Daoy (cell line): ENCODE measurements around the gene PPP1R12A. TPM values are rescaled to one million over a fixed set of nuclear protein-coding genes. Genes with fewer than 3 reads are reported as not detected.

Experiments
- DNase-seq: peaks from one replicate; pipeline ENCODE4 v3.0.0-alpha.2; 2015; ENCODE audit warnings: low read depth
- total RNA-seq: library from RNA; depleted of rRNA; stranded (reverse); fragments of >200 nt; shearing (Covaris generic); gene quantifications from 2 replicates; pipeline ENCODE4 v1.2.3, GENCODE V29; 2014

Gene PPP1R12A
- total RNA-seq, 1 experiment from 2014 or later = 104 TPM

DNA sequence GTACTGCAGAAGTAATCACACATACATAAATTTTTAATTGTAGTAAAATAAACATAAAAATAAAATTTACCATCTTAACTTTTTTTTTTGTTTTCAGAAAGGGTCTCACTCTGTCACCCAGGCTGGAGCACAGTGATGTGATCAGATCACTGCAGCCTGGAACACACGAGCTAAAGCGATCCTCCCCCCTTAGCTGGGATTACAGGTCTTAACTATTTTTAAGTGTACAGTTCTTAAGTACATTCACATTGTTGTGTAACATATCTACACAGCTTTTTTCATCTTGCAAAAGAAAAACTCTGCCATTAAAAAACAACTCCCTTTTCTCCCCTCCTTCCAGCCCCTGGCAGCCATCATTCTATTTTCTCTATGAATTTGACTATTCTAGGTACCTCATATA, 92.3 kb downstream of the PPP1R12A start:
- DNase-seq = no peak

DNA sequence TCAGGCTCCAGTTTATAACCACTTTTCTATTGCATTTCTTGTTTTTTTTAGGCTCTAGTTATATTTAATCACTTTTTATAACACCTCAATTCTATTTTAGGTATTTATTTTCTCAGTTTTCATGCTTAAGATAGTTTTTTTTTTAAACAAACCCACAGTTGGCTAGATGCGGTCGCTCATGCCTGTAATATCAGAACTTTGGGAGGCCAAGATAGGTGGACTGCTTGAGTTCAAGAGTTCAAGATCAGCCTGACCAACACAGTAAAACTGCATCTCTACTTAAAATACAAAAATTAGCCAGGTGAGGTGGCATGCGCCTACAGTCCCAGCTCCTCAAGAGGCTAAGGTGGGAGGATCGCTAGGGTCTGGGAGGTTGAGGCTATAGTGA, 93.0 kb downstream of the PPP1R12A start:
- DNase-seq = no peak

DNA sequence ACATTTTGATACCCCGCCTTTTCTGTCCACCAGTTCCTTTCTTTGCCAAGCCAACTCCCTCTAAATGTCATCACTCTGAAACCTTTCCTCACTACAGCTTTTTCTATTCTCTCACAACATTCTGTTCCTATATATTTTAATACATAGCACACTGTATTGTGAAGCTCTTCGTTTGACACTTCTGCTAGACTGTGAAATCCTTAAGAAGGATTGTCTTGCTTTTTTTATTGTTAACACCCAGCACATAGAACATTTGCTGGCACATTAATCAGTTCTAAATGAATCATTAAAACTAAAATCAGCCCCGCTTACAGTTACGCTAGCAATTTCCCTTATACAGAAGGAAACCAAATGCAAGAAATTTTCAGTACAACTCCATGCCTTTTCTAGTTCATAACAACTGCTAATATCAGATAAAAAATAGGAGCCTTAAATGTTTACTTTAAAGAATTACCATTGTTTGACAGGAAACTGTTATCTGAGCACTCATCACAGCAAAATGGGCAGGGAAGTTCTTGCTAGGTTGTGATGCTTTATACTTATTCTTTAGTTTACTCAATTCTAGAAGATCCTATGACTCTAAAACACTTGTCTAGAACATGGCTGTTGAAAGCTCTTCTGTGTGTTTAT, 93.5 kb downstream of the PPP1R12A start:
- DNase-seq = no peak

DNA sequence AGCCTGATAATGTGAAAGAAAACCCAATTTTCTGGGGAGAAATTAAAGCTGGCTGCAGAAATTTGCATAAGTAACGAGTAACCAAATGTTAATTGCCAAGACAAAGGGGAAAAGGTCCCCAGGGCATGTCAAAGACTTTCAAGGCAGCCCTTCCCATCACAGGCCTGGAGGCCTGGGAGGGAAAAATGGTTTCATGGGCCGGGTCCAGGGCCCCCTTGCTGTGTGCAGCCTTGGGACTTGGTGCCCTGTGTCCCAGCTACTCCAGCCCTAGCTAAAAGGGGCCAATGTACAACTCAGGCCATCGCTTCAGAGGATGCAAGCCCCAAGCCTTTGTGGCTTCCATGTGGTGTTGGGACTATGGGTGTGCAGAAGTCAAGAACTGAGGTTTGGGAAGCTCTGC, 96.5 kb downstream of the PPP1R12A start:
- no peak for DNase-seq

DNA sequence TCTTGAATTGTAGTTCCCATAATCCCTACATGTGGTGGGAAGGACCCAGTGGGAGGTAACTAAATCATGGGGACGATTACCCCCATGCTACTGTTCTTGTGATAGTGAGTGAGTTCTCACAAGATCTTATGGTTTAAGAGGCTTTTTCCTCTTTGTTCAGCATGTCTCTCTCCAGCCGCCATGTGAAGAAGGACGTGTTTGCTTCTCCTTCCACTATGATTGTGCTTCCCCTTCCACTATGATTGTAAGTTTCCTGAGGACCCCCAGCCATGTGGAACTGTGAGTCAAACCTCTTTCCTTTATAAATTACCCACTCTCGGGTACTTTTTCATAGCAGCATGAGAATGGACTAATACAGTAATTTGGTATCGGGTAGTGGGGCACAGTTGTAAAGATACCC, 97.3 kb downstream of the PPP1R12A start:
- no peak for DNase-seq

DNA sequence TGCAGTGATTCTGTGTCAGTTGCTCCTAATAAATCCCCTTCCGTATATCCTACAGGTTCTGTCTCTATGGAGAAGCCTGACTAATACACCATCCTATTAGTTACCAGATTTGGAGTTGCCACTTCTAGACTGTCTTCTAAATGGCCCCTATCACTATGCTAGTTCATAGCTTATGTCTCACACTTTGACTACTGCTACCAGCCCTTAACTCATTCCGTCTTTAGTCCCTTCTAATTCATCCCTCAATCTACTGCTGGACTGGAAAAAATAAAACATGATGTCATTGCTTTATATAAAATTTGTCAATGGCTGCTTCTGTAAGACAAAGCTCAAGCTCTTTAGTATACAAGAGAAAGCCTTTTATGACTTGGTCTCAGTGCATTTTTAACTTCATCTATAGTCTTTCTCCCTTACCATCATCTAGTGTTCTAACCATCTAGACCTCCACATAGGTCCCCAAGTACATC, 99.5 kb downstream of the PPP1R12A start:
- no peak for DNase-seq

DNA sequence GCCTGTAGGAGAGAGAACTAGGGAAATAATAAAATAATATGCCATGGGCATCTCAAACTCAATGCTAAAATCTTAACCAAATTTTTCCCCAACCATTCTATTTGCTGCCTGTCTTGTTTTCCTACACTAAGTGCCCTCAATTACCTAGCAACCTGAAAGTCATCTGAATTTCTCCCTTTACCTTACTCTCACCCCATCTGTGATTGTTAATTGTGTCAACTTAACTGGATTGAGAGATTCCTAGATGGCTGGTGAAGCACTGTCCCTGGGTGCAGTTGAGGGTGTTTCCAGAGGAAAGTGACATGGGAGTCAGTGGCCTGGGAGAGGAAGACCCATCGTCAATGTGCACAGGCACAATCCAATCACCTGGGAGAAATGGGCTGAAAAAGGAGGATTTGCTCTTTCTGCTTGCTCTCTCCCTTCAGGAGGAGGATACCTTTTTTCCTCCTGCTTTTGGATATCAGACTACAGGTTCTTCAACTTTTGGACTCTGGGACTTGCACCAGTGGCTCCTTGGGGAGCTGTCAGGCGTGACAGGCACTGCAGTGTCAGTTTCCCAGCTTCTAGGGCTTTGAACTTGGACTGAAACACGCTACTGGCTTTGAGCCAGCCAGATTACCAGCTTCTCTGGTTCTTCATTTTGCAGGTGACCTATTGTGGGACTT, 100.1 kb downstream of the PPP1R12A start:
- DNase-seq = no peak

DNA sequence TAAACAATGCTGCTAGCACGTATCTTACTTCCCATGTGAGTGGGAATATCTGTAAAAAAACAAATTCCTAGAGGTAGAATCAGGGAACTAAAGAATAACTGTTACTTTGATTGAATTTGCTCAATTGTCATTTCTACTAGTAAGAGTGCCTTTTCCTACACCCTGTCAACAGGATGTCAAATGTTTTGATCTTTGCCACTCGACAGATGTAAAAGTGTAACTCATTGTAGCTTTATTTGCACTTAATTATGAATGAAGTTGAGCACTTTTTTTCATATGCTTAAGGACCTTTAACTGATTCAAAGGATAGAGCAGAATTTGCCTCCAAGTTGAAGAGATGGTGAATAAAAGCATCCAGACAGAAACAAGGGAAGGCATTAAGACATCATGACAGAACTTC, 104.5 kb downstream of the PPP1R12A start:
- no peak for DNase-seq

DNA sequence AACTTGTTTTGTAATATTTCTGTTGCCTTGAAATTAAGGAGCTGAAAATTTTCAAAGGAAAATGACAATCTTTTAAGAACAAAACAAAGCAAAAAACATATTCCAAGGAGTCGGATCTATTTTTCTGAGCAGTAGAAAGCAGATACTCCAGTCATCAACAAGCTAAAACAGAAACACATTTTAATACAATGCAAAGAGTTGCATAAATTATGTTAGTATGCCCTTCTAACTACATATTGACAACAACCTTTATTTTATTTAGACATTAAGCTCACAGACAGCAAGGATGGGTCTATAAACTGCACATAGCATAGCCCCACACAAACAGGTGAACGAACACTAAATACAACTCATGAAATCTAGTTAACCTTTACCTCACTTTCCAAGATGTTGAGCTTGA, 106.0 kb downstream of the PPP1R12A start:
- DNase-seq = no peak

DNA sequence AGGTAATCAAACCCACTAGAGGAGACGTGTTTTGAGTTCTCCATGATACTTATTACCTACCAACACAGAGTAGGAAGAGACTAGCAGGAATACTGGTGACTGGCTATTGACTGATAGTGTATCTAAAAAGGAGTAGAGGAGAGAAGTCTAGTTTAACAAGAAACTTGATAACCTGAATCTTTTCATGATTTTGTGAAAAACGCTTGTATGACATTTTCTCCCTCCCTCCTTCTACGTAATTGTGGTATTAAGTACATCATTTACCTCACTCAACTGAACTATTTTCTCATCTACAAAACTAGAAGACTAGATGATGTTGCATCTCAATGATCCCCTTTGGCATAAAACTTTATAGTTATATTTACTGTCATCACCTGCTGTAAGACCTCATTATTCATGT, 107.4 kb downstream of the PPP1R12A start:
- DNase-seq = no peak

DNA sequence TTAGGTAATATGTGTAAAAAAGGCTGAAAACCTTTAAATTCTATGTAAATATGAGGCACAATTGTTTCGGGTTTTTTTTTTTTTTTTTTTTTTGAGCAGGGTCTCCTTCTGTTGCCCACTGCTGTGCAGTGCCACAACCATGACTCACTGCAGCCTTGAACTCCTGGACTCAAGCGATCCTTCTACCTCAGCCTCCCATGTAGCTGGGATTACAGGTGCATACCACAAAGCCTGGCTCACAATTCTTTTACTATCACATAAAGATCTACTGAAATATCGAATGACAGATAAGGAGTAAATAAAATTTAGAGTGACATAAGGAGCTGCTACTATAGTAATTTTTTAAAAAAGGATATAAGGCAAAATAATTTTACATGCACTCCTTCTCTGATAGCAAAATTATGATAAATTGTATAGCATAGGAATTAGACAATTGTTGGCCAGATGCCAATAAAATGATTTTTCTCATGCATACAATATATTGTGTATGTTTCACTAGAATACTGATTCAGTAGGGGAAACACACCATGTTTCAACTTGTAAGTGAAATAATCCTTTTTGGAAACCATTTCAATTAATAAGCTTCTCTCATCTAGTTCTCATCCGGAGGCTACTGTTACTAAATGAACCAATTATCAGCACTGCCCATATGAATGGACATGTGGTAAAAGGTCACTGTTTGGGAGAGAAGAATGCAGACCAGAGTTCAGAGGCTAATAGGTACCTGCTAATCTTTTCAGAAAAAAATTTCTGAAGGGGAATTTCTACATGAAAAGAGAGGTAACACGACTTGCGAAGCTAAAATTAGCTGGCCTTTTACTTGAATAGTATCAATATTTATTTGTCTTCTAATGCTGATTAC, 108.4 kb downstream of the PPP1R12A start:
- DNase-seq = no peak

DNA sequence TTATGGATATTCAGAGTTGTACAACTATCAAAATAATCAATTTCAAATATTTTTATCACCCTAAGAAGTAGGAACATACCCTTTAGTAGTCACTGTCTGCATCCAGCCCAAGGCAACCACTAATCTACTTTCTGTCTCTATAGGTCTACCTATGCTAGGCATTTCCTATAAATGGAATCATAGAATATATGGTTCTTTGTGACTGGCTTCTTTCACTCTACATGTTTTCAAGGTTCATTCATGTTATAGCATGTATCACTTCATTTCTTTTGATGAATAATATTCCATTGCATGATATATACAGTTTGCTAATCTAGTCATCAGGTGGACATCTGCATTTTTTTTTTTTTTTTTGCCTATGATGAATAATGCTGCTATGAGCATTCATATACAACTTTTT, 112.4 kb downstream of the PPP1R12A start:
- no peak for DNase-seq

DNA sequence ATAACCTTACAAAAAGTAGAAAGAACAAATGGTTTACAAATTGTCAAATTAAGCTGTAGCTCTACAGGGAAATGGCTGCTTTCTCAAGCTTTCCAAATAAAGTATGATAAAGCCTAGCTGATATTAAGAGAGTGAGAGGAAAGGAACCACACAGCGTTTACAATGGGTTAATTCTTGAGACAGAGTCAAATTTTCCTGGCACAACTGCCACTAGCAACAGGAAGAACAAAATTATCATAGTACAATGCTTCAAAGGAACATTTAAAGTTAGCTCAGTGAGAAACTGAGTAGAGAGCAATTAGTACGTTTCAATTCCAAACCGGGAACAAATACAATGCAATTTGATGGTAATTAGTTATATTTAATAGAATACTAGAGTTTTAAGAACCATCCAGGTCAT, 116.0 kb downstream of the PPP1R12A start:
- DNase-seq = no peak

DNA sequence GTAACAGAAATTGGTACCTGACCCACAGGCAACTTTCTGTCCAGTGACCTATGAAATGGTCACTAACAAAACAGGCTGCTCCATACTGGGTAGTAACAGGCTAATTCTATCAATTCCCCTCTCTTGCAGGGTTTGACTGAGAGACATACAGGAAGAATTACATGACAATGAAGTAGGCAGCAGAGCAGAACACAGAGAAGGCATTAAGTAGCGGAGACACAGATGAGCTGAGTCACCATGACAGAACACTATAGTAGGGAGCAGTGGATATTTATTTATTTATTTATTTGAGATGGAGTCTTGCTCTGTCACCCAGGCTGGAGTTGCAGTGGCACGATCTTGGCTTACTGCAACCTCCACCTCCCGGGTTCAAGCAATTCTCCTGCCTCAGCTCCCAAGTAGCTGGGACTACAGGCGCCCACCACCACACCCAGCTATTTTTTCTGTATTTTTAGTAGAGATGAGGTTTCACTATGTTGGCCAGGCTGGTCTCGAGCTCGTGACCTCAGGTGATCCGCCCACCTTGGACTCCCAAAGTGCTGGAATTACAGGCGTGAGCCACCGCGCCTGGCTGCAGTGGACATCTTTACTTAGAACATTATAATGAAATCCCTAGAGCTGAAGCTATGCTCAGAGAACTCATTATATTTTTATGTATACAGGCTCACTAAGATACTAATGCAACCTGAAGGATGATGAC, 150.4 kb downstream of the PPP1R12A start:
- DNase-seq = peak; percentile 16

DNA sequence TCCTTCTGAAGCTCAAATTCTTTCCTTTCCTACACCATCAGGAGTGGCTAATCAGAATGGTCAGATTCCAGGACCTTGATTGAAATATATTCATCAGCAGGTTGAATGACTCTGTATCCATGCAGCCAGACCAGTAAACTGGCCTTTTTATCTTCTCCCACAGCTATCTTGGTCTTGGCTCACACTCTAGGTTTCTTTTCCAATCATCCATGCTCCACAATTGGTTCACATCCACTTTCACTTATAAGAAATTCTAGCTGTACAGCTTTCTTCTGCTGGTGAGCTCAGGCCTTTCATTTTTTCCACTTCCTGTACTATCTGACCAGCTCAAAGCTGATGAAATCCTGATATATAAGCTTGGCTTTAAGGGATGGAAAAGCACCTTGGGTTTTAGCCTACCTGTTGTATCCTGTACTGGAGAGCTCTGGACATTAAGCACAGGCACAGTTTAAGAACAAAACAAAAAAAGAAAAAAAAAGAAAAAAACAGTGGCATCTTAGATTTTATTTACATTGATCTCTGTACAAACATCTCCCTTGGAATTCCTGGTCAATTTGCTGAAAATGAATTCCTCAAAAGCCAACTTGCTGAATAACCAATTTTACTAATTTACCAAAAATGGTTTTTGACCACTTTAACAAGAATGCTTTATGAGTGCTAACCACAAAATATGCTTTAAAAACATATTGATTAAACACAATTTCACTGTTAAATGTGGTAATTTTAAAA, 152.6 kb downstream of the PPP1R12A start:
- DNase-seq = no peak

DNA sequence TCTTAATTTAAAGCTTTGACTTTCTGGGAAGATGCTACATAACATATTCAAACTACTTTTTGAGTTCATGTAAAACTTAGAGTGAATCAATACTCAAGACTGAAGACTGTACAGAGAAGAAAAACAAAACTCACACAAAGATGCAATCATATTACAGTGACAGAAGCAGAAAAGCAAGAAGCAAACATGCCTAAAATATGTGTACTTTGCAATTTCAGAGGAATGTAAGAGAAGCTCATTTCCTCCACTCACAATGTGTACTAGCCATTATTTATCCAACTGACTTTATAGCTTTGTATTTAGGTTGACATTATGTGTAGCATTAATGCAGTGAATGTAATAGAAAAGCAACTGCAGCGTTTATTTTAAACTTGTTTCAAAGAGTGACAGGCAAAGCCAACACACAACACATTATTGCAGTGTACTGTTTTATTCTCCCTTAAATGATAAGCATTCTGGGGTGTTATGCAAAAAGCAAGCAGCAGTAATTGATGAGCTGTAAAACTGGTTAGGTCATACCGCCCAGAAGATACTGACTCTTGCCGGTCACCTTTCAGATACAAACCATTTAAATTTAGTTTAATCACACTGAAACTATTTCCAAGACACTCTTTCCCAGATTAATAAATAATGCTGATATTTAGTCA, 156.0 kb downstream of the PPP1R12A start:
- DNase-seq = no peak

DNA sequence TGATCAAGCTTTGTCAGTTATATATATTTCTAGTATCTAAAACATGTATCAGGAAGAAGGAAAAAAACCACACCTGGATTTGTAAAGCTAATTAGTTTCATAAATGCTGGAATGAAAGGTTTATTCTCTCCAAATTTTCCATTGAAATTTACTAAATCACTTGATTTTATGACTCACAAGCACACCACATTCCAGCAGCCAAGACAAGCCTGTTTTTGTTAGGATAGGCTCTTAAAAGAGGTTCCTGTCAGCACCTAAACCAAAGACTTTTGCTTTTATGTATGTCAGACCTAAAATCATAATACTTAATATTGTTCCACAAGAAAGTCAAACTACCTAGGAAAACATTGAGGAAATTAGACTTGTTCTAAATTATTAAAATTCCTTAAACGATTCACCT, 158.8 kb downstream of the PPP1R12A start:
- no peak for DNase-seq

DNA sequence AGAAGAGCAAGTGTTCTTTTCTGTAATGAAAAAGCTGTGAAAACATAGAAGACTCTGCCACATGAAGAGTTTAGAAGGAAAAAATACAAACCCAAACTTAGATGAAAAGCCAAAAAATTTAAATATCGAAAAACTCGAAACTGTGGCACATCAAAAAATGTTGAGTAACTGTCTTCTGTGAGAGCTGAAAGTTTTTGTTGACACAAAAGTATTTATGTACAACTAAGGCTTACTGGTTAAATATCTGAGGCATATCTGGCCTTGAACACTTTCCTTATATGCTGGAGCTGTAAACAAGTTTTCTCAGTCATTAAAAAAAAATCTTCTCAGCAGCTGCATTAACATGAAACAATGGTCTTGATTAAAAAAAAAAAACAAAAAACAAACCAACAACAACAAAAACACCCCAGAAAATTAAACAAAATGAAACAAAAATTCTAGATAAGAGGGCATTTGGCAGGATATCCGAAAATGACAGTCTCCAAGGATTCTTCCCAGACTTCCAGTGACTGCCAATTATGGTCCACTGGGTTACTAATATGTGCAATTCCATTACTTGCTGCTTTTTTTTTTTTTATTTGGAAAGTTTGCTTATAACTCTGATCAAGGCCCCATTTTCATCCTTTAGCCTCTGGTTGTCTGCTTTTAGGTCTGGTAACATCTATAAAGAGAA, 159.4 kb downstream of the PPP1R12A start:
- no peak for DNase-seq

DNA sequence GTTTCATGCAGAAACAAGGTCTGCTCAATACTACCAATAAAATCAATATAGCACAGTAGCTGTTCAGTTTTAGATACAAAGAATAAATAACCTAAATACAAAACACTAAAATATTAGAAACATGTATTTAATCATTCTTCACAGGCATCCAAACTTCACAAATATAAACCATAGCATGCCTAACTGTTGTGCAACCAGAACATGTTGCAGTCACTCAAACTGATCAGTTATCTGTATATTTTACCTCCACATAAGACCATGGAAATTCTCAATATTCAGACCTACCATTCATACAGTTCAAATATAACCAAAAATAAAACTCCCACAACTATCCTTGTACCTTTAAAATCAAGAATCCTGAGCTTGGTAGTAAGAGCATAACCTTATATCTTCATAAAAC, 161.0 kb downstream of the PPP1R12A start:
- no peak for DNase-seq

DNA sequence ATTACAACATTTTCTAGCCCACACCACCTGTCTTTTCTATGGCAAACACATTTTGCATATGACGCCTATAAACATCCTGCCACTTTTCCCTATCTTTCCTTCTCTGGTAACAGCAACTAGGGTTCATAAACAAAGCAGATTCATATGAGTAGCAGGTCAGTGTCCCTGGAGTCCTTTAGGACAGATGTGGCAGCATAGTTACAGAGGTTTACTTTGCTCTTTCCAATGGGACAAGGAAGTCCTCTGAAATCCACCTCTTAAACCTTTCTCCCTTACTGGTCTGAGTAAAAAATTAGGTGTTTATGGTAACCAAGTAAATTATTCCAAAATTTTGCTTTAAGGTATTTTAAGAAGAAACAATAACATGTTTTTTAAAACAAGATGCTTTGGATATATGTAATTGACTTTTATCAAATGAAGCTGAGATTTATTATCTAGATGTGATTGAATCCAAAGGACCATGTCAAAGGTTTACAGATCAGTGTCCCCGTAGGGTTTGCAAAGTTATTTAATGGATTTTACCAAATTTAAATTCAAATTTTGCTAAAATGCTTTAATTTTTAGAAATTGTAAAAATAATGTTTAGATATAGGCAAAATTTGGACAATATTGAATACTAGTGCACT, 164.9 kb downstream of the PPP1R12A start:
- DNase-seq = no peak
